Retina (tissue), 1 donor: ENCODE measurements around the gene ELP6.

Experiments
- DNase-seq: peaks from one replicate; pipeline ENCODE4 v3.0.0-alpha.2; 2016

Gene ELP6, protein sequence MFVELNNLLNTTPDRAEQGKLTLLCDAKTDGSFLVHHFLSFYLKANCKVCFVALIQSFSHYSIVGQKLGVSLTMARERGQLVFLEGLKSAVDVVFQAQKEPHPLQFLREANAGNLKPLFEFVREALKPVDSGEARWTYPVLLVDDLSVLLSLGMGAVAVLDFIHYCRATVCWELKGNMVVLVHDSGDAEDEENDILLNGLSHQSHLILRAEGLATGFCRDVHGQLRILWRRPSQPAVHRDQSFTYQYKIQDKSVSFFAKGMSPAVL

GRCh38 chr3:47513125-47513929 lies at the start of gene ELP6:
TSS of gene ELP6 (minus strand) at chr3:47513712. CDS start at chr3:47513590, 122 bp downstream.
- DNase-seq: peak; percentile 100

DNA sequence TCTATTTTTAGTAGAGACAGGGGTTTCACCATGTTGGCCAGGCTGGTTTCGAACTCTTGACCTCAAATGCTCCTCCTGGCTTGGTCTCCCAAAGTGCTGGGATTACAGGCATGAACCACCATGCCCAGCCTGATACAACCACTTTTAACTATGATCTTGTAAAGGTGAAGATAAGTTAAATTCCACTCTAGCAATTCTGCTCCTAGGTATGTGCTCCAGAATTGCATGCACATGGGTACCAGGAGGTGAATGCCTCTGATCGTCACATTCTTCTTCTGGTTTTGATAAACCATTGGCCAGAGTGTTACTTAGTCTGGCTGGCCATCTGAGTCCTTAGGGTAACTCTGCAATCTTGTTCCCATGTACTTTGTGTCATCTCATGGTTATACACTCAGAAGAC lies 42.8 kb upstream of the ELP6 start:
- no peak for DNase-seq

DNA sequence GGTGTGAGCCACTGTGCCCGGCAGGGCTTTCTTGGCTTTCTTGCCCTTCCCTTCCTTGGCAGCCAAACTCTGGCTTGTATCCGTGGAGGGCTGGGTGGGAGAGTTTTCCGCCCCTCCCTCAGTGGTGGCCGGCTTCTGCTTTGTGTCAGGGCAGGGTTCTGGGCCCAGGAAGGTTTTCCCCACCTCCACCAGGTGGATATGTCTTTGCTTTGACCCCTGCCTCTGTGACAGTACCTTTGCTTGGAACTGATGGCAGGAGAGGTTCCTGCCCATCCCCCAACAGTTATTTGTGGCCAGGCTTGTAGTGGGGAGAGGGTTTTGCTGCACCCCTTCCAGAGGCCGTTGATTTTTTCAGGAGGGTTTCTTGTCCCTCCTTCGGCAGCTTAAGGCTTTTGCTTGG lies 40.8 kb upstream of the ELP6 start:
- DNase-seq: no peak

DNA sequence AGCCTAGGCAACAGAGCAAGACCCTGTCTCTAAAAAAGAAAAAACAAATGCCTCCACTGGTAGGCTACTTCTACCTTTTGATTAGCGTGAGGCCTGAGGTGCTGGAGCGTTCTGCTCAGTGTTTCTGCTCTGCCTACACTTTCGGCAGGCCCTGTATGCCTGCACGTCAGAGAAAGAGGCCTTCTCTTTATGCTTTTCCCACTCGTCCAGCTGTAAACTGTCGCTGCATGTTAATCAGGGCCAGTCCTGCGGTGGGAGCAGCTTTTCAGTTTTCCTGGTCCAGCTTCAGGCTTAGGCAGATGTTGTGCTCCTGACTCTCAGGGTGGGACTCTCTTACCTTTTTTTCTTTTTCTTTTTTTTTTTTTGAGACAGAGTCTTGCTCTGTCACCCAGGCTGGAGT lies 39.9 kb upstream of the ELP6 start:
- DNase-seq: no peak

GRCh38 chr3:47542471-47543173 lies 29.1 kb upstream of the ELP6 start:
- DNase-seq: peak; percentile 80

DNA sequence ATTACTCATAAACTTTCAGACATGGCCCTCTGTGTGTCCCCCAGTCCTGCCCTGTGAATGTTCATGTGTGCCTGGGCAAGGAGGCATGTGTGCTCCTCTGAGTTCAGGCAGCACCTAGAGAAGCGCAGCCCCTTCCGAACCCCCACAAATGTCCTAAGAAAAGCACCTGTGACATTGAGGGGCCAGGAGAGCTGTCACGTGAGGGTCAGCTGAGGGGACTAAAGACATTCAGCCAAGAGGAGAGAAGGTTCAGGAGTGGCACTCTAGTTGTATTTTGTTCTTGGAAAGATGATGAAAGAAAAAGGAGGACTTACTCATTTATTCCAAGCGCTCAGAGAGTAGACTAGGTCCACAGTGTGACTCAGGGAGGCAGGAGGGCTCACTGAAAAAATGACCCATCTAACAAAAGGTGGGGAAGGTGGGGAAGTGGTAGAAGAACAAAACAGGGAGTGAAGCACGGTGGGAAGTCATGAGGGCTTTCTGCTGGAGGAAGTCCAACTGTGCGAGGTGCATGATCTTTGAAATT lies 28.1 kb upstream of the ELP6 start:
- no peak for DNase-seq

DNA sequence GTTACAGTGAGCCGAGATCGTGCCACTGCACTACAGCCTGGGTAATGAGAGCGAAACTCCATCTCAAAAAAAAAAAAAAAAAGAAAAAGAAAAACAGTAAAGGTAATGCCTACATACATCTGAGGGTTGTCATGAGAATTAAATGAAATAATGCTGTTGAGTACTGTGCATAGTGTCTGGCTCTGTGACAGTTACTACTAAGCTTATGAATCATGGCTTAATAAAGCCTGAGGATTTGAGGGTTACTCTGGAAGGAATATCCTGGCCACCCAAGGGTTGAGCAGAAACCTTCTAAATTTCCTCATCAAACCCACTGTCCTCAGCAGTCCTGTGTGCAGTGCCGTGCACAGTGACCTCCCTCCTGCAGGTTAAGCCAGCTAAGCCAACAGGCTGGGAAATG lies 26.8 kb upstream of the ELP6 start:
- no peak for DNase-seq

- no peak for DNase-seq
These were observed 23.5 kb upstream of the ELP6 start for GRCh38 chr3:47536967-47537366.

DNA sequence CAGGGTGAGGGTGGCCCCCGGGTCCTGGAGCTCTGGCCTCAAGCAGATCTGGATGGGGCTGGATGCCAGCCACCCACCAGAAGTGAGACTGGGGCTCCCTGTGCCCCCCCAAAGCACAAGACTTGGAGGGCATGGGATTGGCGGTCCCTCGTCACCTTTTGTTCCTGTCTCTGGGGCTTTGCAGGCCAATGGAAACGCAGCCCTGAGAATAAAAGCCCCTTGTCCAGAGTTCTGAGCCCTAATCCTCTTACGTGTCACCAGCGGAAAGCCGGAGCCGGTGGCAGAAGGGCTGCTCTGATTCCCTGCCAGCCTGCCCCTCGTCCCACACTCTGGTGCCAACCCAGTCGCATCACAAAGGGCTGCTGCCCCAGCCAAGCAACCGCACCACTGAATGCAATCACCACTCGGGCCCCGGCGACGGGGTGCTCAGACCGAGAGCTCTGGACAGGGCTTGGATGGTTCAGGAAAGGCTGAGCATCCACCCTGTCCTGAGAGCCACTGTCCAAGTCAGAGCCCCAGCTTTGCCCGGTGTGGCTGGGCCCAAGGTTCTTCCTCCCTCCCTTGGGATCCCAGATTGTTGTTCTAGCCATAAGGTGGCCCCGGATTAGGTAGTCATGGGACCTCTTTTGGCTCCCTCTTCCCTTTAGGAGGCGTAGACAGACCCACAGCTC lies 22.8 kb upstream of the ELP6 start:
- DNase-seq: no peak

- no peak for DNase-seq
These were observed 20.5 kb upstream of the ELP6 start for GRCh38 chr3:47533996-47534454.

DNA sequence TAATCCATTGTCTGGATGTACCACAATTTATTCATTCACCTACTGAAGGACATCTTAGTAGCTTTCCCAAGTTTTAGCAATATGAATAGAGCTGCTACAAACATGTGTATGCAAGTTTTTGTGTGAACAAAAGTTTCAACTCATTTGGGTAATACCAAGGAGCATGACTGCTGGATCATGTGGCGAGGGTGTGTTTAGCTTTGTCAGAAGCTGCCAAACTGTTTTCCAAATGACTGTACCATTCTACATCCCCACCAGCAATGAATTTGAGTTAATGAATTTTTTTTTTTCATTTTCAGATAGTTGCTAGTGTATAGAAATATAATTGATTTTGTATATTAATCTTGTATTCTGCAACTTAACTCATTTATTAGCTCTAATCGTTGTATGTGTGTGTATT lies 20.0 kb upstream of the ELP6 start:
- no peak for DNase-seq

- no peak for DNase-seq
These were observed 14.6 kb upstream of the ELP6 start for GRCh38 chr3:47527952-47528725.

GRCh38 chr3:47525617-47526016 lies 12.1 kb upstream of the ELP6 start:
- DNase-seq: no peak

DNA sequence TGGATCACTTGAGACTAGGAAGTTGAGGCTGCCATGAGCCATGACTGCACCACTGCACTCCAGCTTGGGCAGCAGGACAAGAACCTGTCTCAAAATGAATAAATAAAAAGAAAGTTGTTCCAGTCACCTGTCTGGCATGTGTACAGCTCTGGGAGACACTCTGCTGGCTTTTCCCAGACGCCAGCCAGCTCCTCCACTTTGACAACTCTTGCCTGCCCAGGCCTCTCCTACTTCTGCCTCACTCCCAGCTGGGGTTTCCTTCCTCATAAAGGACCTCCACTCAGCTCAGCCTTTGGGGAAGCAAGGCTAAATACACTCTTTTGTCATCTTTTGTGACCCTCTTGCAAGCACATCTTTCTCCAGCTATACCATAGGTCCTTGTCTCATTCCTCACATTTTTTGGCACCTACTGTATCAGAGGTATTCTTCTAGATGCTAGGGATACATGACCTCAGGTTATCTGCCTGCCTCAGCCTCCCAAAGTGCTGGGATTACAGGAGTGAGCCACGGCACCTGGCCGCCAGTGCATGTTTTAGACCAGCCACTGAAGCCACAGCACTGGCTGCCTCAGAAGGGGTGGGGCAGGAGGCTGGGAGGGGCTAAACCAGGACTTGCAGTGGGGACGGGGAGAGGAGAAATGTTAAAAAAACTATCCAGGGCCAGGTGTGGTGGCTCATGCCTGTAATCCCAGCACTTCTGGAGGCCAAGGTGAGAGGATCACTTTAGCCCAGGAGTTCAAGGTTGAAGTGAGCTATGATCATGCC lies 10.0 kb upstream of the ELP6 start:
- no peak for DNase-seq

- DNase-seq: peak; percentile 90
These were observed 8.8 kb upstream of the ELP6 start for GRCh38 chr3:47522082-47522987.

GRCh38 chr3:47520756-47521155 lies 7.2 kb upstream of the ELP6 start:
- DNase-seq: no peak

DNA sequence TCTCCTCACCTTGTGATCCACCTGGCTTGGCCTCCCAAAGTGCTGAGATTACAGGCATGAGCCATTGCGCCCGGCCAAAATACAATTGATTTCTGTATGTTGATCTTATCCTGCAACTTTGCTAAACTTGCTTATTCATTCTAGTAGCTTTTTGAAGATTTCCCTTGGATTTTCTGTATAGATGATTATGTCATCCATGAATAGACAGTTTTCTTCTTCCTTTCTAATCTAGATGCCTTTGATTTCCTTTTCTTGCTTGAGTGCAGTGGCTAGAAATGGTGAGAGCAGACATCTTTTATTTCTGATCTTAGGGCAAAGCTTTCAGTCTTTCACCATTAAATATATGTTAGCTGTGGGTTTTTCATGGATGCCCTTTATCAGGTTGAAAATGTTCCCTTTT lies 4.4 kb upstream of the ELP6 start:
- no peak for DNase-seq

GRCh38 chr3:47515864-47516319 lies 2.4 kb upstream of the ELP6 start:
- DNase-seq: no peak

GRCh38 chr3:47515100-47515499 lies 1.6 kb upstream of the ELP6 start:
- no peak for DNase-seq
